HepG2 (cell line): ENCODE results near the gene GBA2. TPM values are rescaled to one million over a fixed set of nuclear protein-coding genes. Genes with fewer than 3 reads are reported as not detected.

Source experiments
- FIP1L1 ChIP-seq: fragments of 200-400 bp; formaldehyde crosslinking; IDR thresholded peaks from 2 replicates; pipeline ENCODE4 v1.6.1; 2018; ENCODE audit warnings: low read depth, mild to moderate bottlenecking, low read length, moderate library complexity, borderline replicate concordance; ENCODE audit not compliant: insufficient read depth
- HNF4A ChIP-seq: sonication (generic); formaldehyde crosslinking; IDR thresholded peaks from 2 replicates; pipeline ENCODE4 v1.4.0; 2020; ENCODE audit warnings: missing genetic modification reagents
- HNRNPLL ChIP-seq: fragments of 200-400 bp; formaldehyde crosslinking; IDR thresholded peaks from 2 replicates; pipeline ENCODE4 v1.6.1; 2017; ENCODE audit warnings: mild to moderate bottlenecking, low read depth, low read length; ENCODE audit not compliant: poor library complexity, severe bottlenecking
- SAP130 ChIP-seq: IDR thresholded peaks from 2 replicates; pipeline ENCODE4 v1.6.1; 2016; ENCODE audit warnings: low read depth
- TMF1 ChIP-seq: sonication (generic); formaldehyde crosslinking; IDR thresholded peaks from 2 replicates; pipeline ENCODE4 v1.8.1; 2022; ENCODE audit warnings: low read depth, missing genetic modification reagents
- YY1 ChIP-seq: IDR thresholded peaks from 2 replicates; pipeline ENCODE4 v1.6.1; 2011; ENCODE audit warnings: low read length, low read depth, moderate library complexity, mild to moderate bottlenecking; ENCODE audit not compliant: insufficient read depth, insufficient replicate concordance
- ZFP41 ChIP-seq: sonication (generic); formaldehyde crosslinking; IDR thresholded peaks from 2 replicates; pipeline ENCODE4 v1.4.0; 2020; ENCODE audit warnings: mild to moderate bottlenecking, missing genetic modification reagents, borderline replicate concordance
- ZNF501 ChIP-seq: sonication (generic); formaldehyde crosslinking; IDR thresholded peaks from 2 replicates; pipeline ENCODE4 v1.5.1; 2020; ENCODE audit warnings: mild to moderate bottlenecking, moderate library complexity, missing genetic modification reagents
- ZNF543 ChIP-seq: sonication (generic); formaldehyde crosslinking; IDR thresholded peaks from 2 replicates; pipeline ENCODE4 v1.4.0; 2020; ENCODE audit warnings: mild to moderate bottlenecking, missing genetic modification reagents
- polyA plus RNA-seq, 8 experiments: library from polyadenylated mRNA; depleted of rRNA in 3 of 8; stranded (reverse) in 7 of 8; unstranded in 1 of 8; fragments of >200 nt; fragmentation: Illumina TruSeq in 4 of 8; extraction: Trizol in 4 of 8; gene quantifications; 2 replicates each; pipeline versions ENCODE4 v1.2.1 to v1.2.3, GENCODE V29; 2011 to 2016; ENCODE audit warnings: low read depth in 4 of 8, missing spikeins in 1 of 8, mixed read lengths in 1 of 8; ENCODE audit not compliant: insufficient read depth in 1 of 8
- total RNA-seq, 5 experiments: library from RNA; depleted of rRNA; stranded (reverse); fragments of >200 nt; fragmentation: Illumina TruSeq; extraction: Trizol; gene quantifications; 2 replicates each; pipeline ENCODE4 v1.2.3, GENCODE V29; 2016; ENCODE audit warnings: low read depth in 1 of 5
- TF ChIP-seq, protein P1 (sequence below): sonication (generic); formaldehyde crosslinking; IDR thresholded peaks from 2 replicates; pipeline ENCODE4 v1.5.0; 2020; ENCODE audit warnings: mild to moderate bottlenecking, missing genetic modification reagents, moderate library complexity
- TF ChIP-seq, protein P2 (sequence below): sonication (generic); formaldehyde crosslinking; IDR thresholded peaks from 2 replicates; pipeline ENCODE4; 2020; ENCODE audit warnings: missing genetic modification reagents, mild to moderate bottlenecking, borderline replicate concordance
- TF ChIP-seq, protein P3 (sequence below): sonication (generic); IDR thresholded peaks from 2 replicates; pipeline ENCODE4 v1.6.1; 2016; ENCODE audit warnings: low read depth, borderline replicate concordance
- TF ChIP-seq, protein P4 (sequence below): sonication (generic); formaldehyde crosslinking; IDR thresholded peaks from 2 replicates; pipeline ENCODE4 v1.4.0; 2020; ENCODE audit warnings: mild to moderate bottlenecking, missing genetic modification reagents, borderline replicate concordance
- TF ChIP-seq, protein P5 (sequence below): sonication (generic); formaldehyde crosslinking; IDR thresholded peaks from 2 replicates; pipeline ENCODE4 v1.5.1; 2020; ENCODE audit warnings: missing genetic modification reagents, mild to moderate bottlenecking, borderline replicate concordance

GBA2 gene
- total and polyA plus RNA-seq, 2 of the 13 experiments (the other 11 are each of a cell fraction or from before 2014, with no cell fraction given) = 37.5 to 86.1 TPM

DNA sequence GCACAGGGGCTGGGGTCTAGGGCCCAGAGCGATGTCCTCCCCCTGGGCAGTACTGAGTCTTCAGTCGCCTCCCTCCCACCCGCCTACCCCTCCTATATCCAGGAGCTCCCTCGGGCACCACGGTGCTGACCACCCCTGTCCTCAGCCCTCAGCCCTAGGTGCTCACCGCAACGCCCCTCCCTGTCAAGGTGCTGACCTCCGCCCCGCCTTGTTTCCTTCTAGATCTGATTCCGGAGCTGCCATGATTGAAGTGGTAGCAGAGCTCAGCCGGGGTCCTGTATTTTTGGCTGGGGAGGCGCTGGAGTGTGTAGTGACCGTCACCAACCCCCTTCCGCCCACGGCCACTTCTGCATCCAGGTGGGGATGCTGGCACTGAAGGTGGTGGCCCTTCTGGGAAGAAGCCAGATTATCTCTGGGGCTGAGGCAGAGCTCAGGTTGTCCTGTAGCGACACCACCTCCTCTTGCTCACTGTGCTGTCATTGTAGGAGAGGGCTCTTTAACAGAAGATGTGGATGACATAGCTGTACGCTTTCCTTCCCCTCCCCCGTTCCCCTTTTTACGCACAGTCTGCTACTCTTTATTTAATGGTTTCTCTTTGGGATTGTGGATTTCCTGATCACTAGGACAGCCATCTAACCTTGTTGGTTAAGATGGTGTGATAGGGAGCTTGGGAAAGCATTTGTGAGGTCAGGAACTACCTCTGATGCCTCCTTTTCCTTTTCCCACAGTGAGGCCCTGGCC is 657 bp upstream of the GBA2 start (continued):
- TF ChIP-seq, protein P1, sequence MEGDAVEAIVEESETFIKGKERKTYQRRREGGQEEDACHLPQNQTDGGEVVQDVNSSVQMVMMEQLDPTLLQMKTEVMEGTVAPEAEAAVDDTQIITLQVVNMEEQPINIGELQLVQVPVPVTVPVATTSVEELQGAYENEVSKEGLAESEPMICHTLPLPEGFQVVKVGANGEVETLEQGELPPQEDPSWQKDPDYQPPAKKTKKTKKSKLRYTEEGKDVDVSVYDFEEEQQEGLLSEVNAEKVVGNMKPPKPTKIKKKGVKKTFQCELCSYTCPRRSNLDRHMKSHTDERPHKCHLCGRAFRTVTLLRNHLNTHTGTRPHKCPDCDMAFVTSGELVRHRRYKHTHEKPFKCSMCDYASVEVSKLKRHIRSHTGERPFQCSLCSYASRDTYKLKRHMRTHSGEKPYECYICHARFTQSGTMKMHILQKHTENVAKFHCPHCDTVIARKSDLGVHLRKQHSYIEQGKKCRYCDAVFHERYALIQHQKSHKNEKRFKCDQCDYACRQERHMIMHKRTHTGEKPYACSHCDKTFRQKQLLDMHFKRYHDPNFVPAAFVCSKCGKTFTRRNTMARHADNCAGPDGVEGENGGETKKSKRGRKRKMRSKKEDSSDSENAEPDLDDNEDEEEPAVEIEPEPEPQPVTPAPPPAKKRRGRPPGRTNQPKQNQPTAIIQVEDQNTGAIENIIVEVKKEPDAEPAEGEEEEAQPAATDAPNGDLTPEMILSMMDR = peak; percentile 38; the same call in 1 of the 2 replicates
- TF ChIP-seq ZNF501 (CRISPR knock-in tag) (0 out of 2 replicates have a peak, but pooled peaks have one; percentile 32), TMF1 (CRISPR knock-in tag) (0 out of 2 replicates have a peak, but pooled peaks have one; percentile 6), YY1 (peak; percentile 73), ZFP41 (CRISPR knock-in tag) (no peak), FIP1L1 (no peak), HNRNPLL (peak; percentile 0), SAP130 (CRISPR knock-in tag) (peak; percentile 9; the same call in 1 of the 2 replicates), HNF4A (CRISPR knock-in tag) (no peak), ZNF543 (peak; percentile 88; the same call in 1 of the 2 replicates)
- TF ChIP-seq, protein P2, sequence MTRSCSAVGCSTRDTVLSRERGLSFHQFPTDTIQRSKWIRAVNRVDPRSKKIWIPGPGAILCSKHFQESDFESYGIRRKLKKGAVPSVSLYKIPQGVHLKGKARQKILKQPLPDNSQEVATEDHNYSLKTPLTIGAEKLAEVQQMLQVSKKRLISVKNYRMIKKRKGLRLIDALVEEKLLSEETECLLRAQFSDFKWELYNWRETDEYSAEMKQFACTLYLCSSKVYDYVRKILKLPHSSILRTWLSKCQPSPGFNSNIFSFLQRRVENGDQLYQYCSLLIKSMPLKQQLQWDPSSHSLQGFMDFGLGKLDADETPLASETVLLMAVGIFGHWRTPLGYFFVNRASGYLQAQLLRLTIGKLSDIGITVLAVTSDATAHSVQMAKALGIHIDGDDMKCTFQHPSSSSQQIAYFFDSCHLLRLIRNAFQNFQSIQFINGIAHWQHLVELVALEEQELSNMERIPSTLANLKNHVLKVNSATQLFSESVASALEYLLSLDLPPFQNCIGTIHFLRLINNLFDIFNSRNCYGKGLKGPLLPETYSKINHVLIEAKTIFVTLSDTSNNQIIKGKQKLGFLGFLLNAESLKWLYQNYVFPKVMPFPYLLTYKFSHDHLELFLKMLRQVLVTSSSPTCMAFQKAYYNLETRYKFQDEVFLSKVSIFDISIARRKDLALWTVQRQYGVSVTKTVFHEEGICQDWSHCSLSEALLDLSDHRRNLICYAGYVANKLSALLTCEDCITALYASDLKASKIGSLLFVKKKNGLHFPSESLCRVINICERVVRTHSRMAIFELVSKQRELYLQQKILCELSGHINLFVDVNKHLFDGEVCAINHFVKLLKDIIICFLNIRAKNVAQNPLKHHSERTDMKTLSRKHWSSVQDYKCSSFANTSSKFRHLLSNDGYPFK (CRISPR knock-in tag) = 0 out of 2 replicates have a peak, but pooled peaks have one; percentile 35
- TF ChIP-seq, protein P3, sequence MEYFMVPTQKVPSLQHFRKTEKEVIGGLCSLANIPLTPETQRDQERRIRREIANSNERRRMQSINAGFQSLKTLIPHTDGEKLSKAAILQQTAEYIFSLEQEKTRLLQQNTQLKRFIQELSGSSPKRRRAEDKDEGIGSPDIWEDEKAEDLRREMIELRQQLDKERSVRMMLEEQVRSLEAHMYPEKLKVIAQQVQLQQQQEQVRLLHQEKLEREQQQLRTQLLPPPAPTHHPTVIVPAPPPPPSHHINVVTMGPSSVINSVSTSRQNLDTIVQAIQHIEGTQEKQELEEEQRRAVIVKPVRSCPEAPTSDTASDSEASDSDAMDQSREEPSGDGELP = peak; percentile 3; the same call in 1 of the 2 replicates
- TF ChIP-seq, protein P4, sequence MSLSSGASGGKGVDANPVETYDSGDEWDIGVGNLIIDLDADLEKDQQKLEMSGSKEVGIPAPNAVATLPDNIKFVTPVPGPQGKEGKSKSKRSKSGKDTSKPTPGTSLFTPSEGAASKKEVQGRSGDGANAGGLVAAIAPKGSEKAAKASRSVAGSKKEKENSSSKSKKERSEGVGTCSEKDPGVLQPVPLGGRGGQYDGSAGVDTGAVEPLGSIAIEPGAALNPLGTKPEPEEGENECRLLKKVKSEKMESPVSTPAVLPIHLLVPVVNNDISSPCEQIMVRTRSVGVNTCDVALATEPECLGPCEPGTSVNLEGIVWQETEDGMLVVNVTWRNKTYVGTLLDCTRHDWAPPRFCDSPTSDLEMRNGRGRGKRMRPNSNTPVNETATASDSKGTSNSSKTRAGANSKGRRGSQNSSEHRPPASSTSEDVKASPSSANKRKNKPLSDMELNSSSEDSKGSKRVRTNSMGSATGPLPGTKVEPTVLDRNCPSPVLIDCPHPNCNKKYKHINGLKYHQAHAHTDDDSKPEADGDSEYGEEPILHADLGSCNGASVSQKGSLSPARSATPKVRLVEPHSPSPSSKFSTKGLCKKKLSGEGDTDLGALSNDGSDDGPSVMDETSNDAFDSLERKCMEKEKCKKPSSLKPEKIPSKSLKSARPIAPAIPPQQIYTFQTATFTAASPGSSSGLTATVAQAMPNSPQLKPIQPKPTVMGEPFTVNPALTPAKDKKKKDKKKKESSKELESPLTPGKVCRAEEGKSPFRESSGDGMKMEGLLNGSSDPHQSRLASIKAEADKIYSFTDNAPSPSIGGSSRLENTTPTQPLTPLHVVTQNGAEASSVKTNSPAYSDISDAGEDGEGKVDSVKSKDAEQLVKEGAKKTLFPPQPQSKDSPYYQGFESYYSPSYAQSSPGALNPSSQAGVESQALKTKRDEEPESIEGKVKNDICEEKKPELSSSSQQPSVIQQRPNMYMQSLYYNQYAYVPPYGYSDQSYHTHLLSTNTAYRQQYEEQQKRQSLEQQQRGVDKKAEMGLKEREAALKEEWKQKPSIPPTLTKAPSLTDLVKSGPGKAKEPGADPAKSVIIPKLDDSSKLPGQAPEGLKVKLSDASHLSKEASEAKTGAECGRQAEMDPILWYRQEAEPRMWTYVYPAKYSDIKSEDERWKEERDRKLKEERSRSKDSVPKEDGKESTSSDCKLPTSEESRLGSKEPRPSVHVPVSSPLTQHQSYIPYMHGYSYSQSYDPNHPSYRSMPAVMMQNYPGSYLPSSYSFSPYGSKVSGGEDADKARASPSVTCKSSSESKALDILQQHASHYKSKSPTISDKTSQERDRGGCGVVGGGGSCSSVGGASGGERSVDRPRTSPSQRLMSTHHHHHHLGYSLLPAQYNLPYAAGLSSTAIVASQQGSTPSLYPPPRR = 0 out of 2 replicates have a peak, but pooled peaks have one; percentile 1
- TF ChIP-seq, protein P5, sequence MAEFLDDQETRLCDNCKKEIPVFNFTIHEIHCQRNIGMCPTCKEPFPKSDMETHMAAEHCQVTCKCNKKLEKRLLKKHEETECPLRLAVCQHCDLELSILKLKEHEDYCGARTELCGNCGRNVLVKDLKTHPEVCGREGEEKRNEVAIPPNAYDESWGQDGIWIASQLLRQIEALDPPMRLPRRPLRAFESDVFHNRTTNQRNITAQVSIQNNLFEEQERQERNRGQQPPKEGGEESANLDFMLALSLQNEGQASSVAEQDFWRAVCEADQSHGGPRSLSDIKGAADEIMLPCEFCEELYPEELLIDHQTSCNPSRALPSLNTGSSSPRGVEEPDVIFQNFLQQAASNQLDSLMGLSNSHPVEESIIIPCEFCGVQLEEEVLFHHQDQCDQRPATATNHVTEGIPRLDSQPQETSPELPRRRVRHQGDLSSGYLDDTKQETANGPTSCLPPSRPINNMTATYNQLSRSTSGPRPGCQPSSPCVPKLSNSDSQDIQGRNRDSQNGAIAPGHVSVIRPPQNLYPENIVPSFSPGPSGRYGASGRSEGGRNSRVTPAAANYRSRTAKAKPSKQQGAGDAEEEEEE (CRISPR knock-in tag) = no peak
